HT1080 (cell line): ENCODE data around the gene RASSF3. TPM values are rescaled to one million over a fixed set of nuclear protein-coding genes. Genes with fewer than 3 reads are reported as not detected.

Experiments
- DNase-seq: peaks from one replicate; pipeline ENCODE4 v3.0.0-alpha.2; 2015; ENCODE audit warnings: low read depth
- small RNA-seq: library from RNA; depleted of rRNA; stranded (forward); fragments of <200 nt; gene quantifications from one replicate; pipeline ENCODE3, GENCODE V24; 2014
- total RNA-seq: library from RNA; depleted of rRNA; stranded (reverse); fragments of >200 nt; shearing (Covaris generic); gene quantifications from 2 replicates; pipeline ENCODE4 v1.2.3, GENCODE V29; 2014; rRNA removed

RASSF3 gene
- total RNA-seq, 1 experiment from 2014 or later = 19.7 TPM

DNA sequence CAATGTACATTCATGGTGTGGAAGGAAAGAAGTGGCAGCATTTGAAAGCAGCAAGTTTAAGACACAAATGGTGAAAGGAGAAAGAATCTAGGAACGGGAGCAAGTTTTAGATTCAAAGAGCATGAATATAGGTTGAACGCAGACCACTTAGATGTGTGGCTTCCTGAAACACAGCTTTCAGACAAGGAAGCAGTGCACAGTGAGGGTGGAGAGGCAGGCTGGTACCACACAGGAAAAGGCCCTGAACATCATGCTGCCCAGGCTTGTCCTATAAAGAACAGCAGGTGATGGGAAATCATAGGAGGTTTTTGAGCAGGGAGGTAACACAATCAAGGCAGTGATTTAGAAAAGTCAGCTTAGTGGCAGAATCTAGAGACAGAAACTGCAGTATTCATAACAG lies 113.3 kb downstream of the RASSF3 start:
- DNase-seq = no peak

- DNase-seq = no peak
These were observed 114.0 kb downstream of the RASSF3 start for GRCh38 chr12:64724201-64724745.

GRCh38 chr12:64729909-64730587 lies 119.8 kb downstream of the RASSF3 start:
- DNase-seq = no peak

GRCh38 chr12:64730588-64730969 lies 120.3 kb downstream of the RASSF3 start:
- no peak for DNase-seq

GRCh38 chr12:64731683-64732082 lies 121.4 kb downstream of the RASSF3 start:
- no peak for DNase-seq

GRCh38 chr12:64733857-64734256 lies 123.6 kb downstream of the RASSF3 start:
- DNase-seq = peak; percentile 94

DNA sequence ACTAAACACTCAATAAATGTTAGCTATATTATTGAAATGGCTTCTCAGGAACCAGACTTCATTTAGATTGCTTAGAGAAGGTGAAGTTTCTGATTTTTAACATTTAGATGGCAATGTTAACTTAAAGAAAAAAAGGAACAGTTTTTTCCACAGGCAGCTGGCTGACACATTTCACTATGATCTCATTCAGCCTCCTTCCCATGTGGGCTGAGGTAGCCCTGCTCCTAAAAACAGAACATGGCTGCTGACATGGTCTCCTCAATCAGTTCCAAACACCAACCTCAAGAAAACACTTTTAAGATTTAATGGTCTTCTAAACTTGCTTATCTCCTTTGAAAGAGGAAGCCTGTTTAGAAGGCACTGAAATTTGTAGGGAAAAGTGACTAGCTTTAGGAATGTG lies 125.1 kb downstream of the RASSF3 start:
- no peak for DNase-seq

DNA sequence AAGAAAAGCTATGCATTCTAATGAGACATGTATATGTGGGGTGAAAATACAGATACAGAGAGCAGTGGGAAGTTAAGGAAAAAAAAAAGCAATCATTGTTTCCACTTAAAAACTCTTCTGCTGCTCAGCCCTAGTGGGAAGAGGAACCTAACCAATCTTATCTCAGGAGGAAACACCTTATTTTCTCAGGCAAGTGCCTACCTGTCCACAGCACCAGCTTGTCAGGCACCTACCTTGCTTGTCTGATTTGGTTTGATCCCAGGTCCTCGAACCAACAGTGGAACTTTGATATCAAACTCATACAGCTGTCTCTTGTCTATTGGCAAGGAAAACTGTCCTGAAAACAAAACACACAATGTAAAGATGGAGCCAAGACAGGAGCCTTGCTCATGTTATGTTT lies 126.5 kb downstream of the RASSF3 start:
- no peak for DNase-seq

DNA sequence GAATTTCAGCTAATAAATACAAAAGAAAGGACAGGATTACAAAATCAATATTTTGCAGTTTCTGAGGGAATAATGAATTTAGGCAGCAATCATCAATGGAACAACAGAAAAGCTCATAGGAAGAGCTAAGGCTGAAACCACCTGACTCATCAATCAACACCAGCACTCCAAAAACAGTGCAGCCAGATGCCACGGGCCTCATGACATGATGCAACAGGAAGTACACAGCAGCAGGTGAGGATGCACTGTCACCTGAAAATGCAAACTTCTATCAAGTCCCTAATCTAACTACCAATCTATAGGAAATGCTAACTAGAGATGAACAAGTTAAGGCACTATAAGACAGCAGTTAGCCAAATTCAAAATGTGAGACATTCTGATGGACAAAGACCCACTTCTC lies 127.2 kb downstream of the RASSF3 start:
- no peak for DNase-seq

DNA sequence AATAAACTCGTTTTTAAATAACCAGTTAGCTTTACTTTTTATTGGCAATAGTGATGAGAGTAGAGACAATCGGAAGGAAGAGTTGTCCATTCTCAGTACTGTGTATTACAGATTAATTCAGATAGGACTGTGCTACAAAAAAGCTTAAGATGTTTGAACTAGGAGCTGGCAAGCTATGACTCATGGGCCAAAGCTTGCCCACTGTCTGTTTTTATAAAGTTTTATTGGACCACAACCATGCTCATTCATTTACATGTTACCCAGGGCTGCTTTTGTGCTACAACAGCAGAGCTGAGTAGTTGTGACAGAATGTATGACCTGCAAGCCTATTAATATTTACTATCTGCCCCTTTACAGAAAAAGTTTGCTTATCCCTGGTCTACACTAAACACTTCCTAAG lies 129.5 kb downstream of the RASSF3 start:
- peak; percentile 79 for DNase-seq

- DNase-seq = no peak
These were observed 130.4 kb downstream of the RASSF3 start for GRCh38 chr12:64740646-64741045.

- no peak for DNase-seq
These were observed 132.1 kb downstream of the RASSF3 start for GRCh38 chr12:64742416-64742815.

GRCh38 chr12:64743206-64743605 lies 132.9 kb downstream of the RASSF3 start:
- no peak for DNase-seq

DNA sequence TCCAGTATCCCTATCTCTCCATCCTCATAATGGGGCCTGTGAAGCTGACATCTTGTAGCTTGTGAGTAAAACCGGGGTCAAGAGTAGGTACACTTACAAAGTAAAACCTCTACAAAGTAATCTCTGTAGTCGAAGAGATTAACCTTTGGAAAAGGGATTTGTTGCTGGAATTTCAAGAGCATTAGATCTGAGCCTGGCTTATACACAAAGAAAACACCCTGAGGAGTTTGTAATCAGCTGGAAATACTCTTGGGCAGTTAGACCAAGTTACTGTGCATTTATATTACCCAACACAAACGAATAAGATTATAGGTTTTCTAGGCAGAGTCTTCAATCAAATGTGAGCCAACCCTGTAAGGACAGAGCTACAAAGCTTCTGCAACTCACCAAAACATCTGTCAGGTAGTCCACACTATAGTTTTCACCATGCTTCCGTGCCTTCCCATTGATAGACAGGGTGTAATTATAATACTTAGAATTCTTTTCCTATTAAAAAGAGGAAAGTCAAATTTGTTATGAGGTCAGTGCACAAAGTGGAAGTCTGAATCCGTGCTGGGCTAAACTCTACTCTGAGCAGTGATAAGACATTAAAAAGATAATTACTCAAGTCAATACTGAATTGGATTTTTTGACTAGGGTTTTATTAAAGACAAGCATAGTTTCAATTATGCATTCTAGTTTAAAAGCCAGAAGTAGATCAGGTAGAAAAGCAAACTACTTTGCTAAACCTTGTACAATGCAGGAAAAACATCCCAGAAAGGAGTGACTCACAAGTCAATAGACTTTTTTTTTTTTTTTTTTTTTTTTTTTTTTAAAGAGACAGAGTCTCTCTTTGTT lies 134.3 kb downstream of the RASSF3 start:
- peak; percentile 68 for DNase-seq

- no peak for DNase-seq
These were observed 135.0 kb downstream of the RASSF3 start for GRCh38 chr12:64745259-64745807.

- DNase-seq = no peak
These were observed 135.7 kb downstream of the RASSF3 start for GRCh38 chr12:64745980-64746379.

DNA sequence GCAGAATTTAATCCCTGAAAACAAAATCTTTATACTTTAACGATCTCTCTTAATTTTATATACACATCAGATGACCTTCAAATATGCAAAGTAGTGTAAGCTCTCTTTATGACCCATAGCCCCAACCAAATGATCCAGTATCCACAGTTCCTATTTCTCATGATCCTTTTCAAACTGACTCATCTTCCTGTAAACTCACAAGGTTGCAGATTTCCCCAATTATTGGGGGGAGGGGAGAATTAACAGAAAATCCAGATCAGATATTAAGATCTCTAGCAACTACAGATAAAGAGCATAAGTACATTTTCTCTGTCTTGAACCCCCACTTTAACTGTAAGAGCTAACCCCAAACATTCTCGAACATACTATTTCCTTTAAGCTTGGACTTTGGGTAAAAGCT lies 136.4 kb downstream of the RASSF3 start:
- DNase-seq = peak; percentile 79

Small RNA genes within 50 kb of the gene (small RNA-seq; reads per million reads assigned to genes)
- gene MIR548C (not detected), gene MIR548Z (not detected), gene RF00137 (not detected)

Other genes with a start within 250 kb of the RASSF3 start
- not detected in 2 replicates for gene C12orf56, start 219.7 kb upstream of the RASSF3 start, total RNA-seq
- gene XPOT, start 206.1 kb upstream of the RASSF3 start, total RNA-seq = 88.9 and 93.3 TPM in 2 replicates
- 23.1 and 24.5 TPM in 2 replicates for gene TBK1, start 158.4 kb upstream of the RASSF3 start, total RNA-seq
- gene GNS, start 148.9 kb downstream of the RASSF3 start, total RNA-seq = 59.0 and 71.5 TPM in 2 replicates
- gene TBC1D30, start 214.2 kb downstream of the RASSF3 start, total RNA-seq = 7.0 and 7.4 TPM in 2 replicates